ENCODE data around the gene ATG3.
"Not testable (repeated sequence)": the region's sequence is repeated elsewhere in the genome, so short reads cannot be mapped to it uniquely, and the experiment has no call there.

ATG3 gene

GRCh38 chr3:112519424-112520001 lies 42.2 kb downstream of the ATG3 start:
- Histone ChIP-seq H3K4me2 (ENCODE audit: low read depth, low read length, poor library complexity, severe bottlenecking) (no peak overlapping the region), H3K4me1 (ENCODE audit: insufficient read depth, low read length, poor library complexity, severe bottlenecking) (no peaks in the 10 kb centered on the region), H4K20me1 (ENCODE audit: insufficient read depth, low read length, poor library complexity, severe bottlenecking) (no peaks in the 10 kb centered on the region), H3K9me3 (ENCODE audit: insufficient read depth, low read depth, low read length) (no peaks in the 10 kb centered on the region), H3K79me2 (ENCODE audit: insufficient read depth, low read length) (no peaks in the 10 kb centered on the region), H2AFZ (ENCODE audit: low read length) (no peak overlapping the region), H3K27me3 (ENCODE audit: insufficient read depth, low read length, poor library complexity, severe bottlenecking) (no peaks in the 10 kb centered on the region), H3K9ac (ENCODE audit: low read depth, low read length, poor library complexity, severe bottlenecking) (no peak overlapping the region), H3K4me3 (ENCODE audit: low read length, poor library complexity, severe bottlenecking) (no peak overlapping the region), H3F3A (ENCODE audit: low read depth) (no peaks in the 10 kb centered on the region), H3K36me3 (ENCODE audit: insufficient read depth, low read length) (no peaks in the 10 kb centered on the region), H3K9me2 (replicated peaks; ENCODE audit: low read depth, low read length) (no peaks in the 10 kb centered on the region)
- TF ChIP-seq CTCF (conservative IDR thresholded peaks at IDR 0.05; ENCODE audit: low read length), result peak; percentile 88
- no peak for TF ChIP-seq EZH2phosphoT487 (IDR thresholded peaks at IDR 0.05; ENCODE audit: borderline replicate concordance)

- not testable (repeated sequence) for H3K4me2 ChIP-seq (ENCODE audit: low read depth, low read length, poor library complexity, severe bottlenecking); H3F3A ChIP-seq (ENCODE audit: low read depth); H3K4me1 ChIP-seq (ENCODE audit: insufficient read depth, low read length, poor library complexity, severe bottlenecking); H4K20me1 ChIP-seq (ENCODE audit: insufficient read depth, low read length, poor library complexity, severe bottlenecking); H3K4me3 ChIP-seq (ENCODE audit: low read length, poor library complexity, severe bottlenecking); H3K9me2 ChIP-seq (replicated peaks; ENCODE audit: low read depth, low read length); H3K27me3 ChIP-seq (ENCODE audit: insufficient read depth, low read length, poor library complexity, severe bottlenecking); H2AFZ ChIP-seq (ENCODE audit: low read length); H3K79me2 ChIP-seq (ENCODE audit: insufficient read depth, low read length); H3K9me3 ChIP-seq (ENCODE audit: insufficient read depth, low read depth, low read length); H3K36me3 ChIP-seq (ENCODE audit: insufficient read depth, low read length); H3K9ac ChIP-seq (ENCODE audit: low read depth, low read length, poor library complexity, severe bottlenecking)
Measured at GRCh38 chr3:112518970-112519369, 42.8 kb downstream of the ATG3 start.

GRCh38 chr3:112514527-112515128 lies 47.1 kb downstream of the ATG3 start:
- no peaks in the 10 kb centered on the region for H3K9me3 ChIP-seq (ENCODE audit: insufficient read depth, low read depth, low read length)
- H3K4me2 ChIP-seq (ENCODE audit: low read depth, low read length, poor library complexity, severe bottlenecking), result no peak overlapping the region
- no peaks in the 10 kb centered on the region for H3F3A ChIP-seq (ENCODE audit: low read depth)
- H3K9me2 ChIP-seq (replicated peaks; ENCODE audit: low read depth, low read length), result no peaks in the 10 kb centered on the region
- H3K79me2 ChIP-seq (ENCODE audit: insufficient read depth, low read length), result no peaks in the 10 kb centered on the region
- H3K4me1 ChIP-seq (ENCODE audit: insufficient read depth, low read length, poor library complexity, severe bottlenecking), result no peaks in the 10 kb centered on the region
- H3K36me3 ChIP-seq (ENCODE audit: insufficient read depth, low read length), result no peaks in the 10 kb centered on the region
- no peak overlapping the region for H3K9ac ChIP-seq (ENCODE audit: low read depth, low read length, poor library complexity, severe bottlenecking)
- no peak overlapping the region for H2AFZ ChIP-seq (ENCODE audit: low read length)
- no peaks in the 10 kb centered on the region for H3K27me3 ChIP-seq (ENCODE audit: insufficient read depth, low read length, poor library complexity, severe bottlenecking)
- TF ChIP-seq EZH2phosphoT487 (IDR thresholded peaks at IDR 0.05; ENCODE audit: borderline replicate concordance) (no peak), CTCF (conservative IDR thresholded peaks at IDR 0.05; ENCODE audit: low read length) (no peak)
- H4K20me1 ChIP-seq (ENCODE audit: insufficient read depth, low read length, poor library complexity, severe bottlenecking), result no peaks in the 10 kb centered on the region
- no peak overlapping the region for H3K4me3 ChIP-seq (ENCODE audit: low read length, poor library complexity, severe bottlenecking)

GRCh38 chr3:112512320-112512719 lies 49.4 kb downstream of the ATG3 start:
- no peaks in the 10 kb centered on the region for H3K36me3 ChIP-seq (ENCODE audit: insufficient read depth, low read length)
- H3K4me2 ChIP-seq (ENCODE audit: low read depth, low read length, poor library complexity, severe bottlenecking), result no peak overlapping the region
- no peaks in the 10 kb centered on the region for H3K4me1 ChIP-seq (ENCODE audit: insufficient read depth, low read length, poor library complexity, severe bottlenecking)
- H3K9me2 ChIP-seq (replicated peaks; ENCODE audit: low read depth, low read length), result no peaks in the 10 kb centered on the region
- no peak overlapping the region for H3K4me3 ChIP-seq (ENCODE audit: low read length, poor library complexity, severe bottlenecking)
- no peak overlapping the region for H3K9ac ChIP-seq (ENCODE audit: low read depth, low read length, poor library complexity, severe bottlenecking)
- H4K20me1 ChIP-seq (ENCODE audit: insufficient read depth, low read length, poor library complexity, severe bottlenecking), result no peaks in the 10 kb centered on the region
- TF ChIP-seq CTCF (conservative IDR thresholded peaks at IDR 0.05; ENCODE audit: low read length) (no peak), EZH2phosphoT487 (IDR thresholded peaks at IDR 0.05; ENCODE audit: borderline replicate concordance) (no peak)
- no peaks in the 10 kb centered on the region for H3K79me2 ChIP-seq (ENCODE audit: insufficient read depth, low read length)
- no peak overlapping the region for H2AFZ ChIP-seq (ENCODE audit: low read length)
- no peaks in the 10 kb centered on the region for H3K9me3 ChIP-seq (ENCODE audit: insufficient read depth, low read depth, low read length)
- no peaks in the 10 kb centered on the region for H3K27me3 ChIP-seq (ENCODE audit: insufficient read depth, low read length, poor library complexity, severe bottlenecking)
- H3F3A ChIP-seq (ENCODE audit: low read depth), result no peaks in the 10 kb centered on the region

Data from Loucy (cell line).